MM.1S (cell line): Measurements from ENCODE around the gene MTHFS.

Experiments used
- EZH2phosphoT487 ChIP-seq: fragments of 300-600 bp; sonication (generic); IDR thresholded peaks from 2 replicates; pipeline ENCODE4 v1.6.1; 2018; ENCODE audit warnings: antibody characterized with exemption, low read length
- TF ChIP-seq, protein P1 (sequence below): fragments of 300-600 bp; sonication (generic); IDR thresholded peaks from 2 replicates; pipeline ENCODE4 v1.5.1; 2016; ENCODE audit warnings: antibody characterized with exemption, low read length, mixed read lengths

DNA sequence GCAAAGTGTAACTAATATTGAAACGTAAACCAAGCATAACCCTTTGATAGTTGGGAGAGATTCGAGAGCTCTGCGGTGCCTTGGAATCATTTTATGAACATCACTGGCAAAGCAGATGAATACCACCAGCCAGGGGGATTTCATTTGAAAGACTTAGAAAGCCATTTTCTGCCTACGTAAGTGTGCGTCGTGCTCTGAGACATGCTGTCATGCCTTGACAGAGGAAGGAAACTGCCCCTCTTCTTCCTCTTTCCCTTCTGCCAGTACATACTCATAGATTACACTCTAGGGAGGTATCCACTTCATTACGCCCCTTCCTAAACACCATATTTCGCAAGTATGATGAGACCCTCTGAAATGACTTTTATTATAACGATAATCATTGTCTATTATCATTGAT is 3.3 kb upstream of the MTHFS start:
- TF ChIP-seq, protein P1, sequence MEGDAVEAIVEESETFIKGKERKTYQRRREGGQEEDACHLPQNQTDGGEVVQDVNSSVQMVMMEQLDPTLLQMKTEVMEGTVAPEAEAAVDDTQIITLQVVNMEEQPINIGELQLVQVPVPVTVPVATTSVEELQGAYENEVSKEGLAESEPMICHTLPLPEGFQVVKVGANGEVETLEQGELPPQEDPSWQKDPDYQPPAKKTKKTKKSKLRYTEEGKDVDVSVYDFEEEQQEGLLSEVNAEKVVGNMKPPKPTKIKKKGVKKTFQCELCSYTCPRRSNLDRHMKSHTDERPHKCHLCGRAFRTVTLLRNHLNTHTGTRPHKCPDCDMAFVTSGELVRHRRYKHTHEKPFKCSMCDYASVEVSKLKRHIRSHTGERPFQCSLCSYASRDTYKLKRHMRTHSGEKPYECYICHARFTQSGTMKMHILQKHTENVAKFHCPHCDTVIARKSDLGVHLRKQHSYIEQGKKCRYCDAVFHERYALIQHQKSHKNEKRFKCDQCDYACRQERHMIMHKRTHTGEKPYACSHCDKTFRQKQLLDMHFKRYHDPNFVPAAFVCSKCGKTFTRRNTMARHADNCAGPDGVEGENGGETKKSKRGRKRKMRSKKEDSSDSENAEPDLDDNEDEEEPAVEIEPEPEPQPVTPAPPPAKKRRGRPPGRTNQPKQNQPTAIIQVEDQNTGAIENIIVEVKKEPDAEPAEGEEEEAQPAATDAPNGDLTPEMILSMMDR: no peak
- no peak for TF ChIP-seq EZH2phosphoT487
